EH (cell line): ENCODE results near the gene DSG3.
A peak's percentile ranks its signal among the peaks of the same experiment; 100 is the strongest.

Source experiments
- DNase-seq: peaks from one replicate; pipeline ENCODE4 v3.0.0-alpha.2; 2015; ENCODE audit warnings: low read depth

DSG3 gene

DNA sequence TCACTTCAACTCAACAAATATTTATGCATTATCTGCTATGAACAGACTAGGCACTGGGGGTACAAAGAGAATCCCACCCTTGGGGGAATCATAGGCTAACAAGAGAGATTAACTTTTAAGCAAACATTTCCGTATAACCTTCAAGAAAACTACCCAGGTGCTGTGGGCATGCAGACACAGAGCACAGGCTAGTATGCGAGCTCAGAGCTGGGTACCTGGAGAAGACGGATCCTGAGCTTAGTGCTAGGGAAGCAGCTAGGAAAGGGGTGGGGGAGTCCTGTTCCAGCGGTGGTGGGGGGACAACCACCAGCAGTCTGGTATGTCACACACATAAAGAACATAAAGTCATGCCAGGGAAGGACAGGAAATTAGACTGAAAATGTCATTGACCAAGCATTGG is 17.5 kb upstream of the DSG3 start:
- DNase-seq: no peak

DNA sequence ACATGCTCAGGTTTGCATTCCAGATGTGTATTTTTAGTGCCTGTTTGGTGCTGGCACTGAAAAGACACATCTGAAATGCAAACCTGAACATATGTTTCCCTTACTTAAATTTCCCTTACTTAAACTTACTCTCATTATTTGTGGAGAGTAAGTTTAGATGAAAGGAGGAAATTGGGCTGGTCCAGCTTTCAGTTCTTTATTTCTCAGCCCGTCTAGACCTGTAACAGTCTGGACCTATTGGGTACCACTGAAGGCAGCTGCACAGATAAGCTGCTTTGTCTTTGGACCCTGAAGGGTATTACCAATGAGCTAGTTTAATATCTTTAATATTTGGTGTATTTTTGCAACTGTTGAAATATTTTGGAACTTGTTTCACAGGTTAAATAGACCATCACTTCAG is 17.0 kb upstream of the DSG3 start:
- no peak for DNase-seq

DNA sequence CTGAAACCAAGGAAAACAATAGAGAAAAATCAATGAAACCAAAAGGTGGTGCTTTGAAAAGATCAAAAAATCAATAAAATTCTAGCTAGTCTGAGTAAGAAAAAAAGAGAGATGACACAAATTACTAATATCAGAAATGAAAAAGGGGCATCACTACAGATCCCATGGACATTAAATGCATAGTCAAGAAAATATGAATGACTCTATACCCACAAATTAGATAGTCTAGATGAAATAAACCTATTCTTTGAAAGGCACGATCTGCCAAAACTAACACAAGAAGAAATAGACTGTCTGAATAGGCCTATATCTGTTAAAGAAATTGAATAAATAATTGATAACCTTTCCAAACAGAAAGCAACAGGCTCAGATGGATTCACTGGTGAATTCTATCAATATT is 15.2 kb upstream of the DSG3 start:
- no peak for DNase-seq

DNA sequence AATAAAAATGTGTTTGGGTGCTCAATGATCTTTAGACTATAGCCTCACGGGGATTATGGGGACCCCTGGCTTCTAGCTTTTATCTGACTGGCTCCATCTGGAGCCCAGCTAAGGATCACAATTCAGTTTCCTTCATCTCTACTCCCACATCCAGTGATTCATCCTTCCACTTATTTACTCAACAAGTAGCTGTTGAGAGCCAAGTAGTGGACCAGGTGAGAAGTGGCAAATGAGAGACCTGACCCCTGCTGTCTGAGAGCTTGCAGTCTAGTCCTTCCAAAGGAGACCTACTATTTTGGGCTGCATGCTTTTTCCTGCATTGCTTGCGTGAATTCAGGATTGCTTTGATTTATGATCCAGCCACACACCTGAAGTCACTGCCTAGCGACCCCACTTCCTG is 10.7 kb upstream of the DSG3 start:
- no peak for DNase-seq

DNA sequence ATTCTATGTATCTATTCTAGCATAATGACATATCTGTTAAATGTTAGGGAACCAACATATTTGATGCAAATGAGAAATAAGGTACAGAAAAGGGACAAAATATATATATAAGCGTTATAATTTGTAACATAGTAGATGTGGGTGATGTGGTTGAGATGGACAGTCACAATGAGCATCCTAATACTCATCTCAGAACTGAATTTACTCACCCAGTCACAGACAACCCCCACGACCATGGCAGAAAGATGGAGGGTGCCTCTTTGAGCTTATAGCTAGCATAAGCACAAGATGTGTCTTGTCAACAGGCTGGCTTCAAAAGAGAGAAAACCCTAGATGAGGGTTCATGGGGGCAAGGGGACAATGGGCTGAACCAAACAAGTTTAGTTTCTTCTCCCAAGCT is 9.1 kb upstream of the DSG3 start:
- no peak for DNase-seq

DNA sequence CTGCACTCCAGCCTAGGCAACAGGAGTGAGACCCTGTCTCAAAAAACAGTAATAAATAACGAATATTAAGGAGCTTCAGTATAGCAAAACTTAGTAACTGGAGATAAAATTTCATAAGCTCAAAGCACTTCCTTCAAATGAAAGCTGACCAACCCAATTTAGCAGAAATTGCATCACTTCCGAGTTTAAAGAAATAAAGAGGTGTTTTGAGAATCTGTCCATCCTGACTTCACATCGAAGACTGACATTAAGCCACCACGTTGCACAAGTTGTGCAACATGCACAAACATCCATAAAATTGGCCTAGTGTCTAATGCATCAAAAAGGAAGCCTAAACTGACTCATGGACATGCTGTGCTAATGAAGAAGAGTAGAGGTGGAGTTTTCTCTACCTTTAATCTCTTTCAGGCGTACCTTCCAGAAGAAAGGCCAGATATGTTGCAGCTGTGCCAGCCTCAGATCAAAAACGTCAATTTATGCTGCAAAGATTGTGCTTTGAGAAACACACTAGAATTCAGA is 7.7 kb upstream of the DSG3 start:
- DNase-seq: no peak

DNA sequence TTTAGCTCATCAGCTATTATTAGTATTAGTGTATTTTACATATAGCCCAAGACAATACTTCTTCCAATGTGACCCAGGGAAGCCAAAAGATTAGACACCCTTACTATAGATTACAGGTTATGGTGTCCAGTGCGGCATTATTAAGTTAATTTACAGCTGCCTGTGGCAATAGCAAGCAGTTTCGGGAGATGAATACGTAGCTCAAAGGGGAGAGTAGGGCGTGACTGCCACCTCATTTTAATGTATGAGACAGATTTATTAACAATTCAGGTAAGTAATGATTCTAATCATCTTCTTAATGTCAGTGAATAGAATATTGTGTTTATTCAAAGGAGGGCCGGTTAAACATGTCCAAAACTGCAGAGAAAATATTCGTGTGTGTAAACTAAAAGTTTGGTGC is 6.8 kb upstream of the DSG3 start:
- DNase-seq: no peak

DNA sequence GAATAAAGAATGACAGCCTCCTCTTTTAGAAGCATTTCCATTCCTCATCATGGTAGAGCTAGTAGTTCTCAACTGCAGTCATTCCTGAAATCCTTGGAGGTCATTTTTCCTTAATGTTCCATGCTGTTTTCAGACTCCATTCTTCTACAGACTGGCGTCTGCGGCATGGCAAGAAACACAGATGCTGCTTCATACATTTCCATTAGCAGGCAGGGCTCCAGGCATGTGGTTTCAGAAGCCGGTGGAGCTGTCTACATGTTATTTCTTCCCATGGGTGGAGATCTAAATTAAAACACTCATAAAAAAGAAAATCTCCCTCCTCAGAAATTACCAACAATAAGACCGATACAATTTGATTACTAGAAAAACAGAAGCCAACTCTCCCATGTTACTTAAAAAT is 6.0 kb upstream of the DSG3 start:
- DNase-seq: no peak

DNA sequence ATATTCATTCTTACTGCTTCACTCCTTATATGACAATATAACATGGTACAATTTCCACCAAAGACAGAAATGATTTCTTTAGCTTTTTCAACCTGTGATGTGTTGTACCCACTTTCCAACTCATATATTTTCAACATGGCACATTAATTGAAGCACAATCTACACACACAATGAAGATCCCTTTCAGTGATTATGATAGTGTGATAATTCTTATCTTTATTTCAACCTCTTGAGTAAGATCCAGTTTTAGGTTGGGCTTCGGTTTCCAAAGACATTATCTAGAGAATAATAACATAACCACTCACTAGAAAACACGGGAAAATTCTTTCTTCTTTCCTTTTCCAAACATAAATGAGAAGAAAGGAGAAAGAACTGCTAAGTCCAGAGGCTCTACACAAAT is 3.4 kb upstream of the DSG3 start:
- no peak for DNase-seq

DNA sequence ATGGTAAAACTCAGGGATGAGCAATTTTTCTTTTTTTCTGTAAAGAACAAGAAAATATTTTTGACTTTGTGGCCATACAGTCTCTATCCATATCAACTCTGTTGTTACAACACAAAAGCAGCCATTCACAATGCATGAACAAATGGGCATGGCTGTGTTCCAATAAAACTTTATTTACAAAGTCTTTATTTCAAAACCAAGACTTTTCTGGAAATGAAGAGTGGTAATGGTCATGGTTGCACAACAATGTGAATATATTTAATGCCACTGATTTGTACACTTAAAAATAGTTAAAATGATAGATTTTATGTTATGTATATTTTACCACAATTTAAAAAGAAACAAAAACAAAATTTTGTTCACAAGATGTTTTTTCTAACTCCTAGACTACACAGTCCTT is 1.6 kb upstream of the DSG3 start:
- DNase-seq: no peak

DNA sequence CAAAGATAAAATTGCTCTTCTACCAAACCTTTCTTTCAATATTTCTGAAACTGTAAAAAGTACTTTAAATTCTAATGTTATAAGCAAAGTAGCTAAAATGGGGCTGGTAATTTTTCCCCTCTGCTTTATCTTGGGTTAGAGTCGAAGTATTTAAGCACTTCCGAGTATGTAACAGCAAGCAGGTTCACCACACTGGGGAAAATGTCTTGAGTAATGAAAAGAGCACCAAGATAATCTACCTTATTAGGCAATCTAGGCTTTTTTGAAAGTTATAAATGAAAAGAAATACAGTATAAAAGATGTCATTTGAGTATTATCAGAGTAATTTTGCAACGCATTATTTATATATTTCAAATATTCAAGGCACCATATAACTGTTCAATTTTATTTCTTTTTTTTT is 687 bp upstream of the DSG3 start:
- DNase-seq: no peak

DNA sequence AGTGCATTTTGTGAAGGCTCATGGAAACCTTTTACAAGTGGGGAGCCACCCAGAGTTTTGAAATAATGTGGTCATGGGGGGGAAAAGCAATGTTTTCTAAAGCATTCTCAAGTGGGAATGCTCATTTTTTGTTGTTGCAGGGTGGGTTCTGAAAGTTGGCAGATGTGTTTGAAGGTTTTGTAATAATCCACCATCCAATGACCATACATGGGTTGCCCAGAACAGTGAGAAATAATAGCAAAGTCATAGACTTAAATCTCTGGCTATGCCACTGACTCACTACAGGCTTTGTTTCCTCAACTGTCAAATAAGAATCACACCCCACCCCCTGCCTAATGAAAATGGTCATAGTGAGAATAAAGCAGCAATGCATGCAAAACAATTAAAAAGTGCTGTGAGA is 2.9 kb downstream of the DSG3 start:
- DNase-seq: no peak

DNA sequence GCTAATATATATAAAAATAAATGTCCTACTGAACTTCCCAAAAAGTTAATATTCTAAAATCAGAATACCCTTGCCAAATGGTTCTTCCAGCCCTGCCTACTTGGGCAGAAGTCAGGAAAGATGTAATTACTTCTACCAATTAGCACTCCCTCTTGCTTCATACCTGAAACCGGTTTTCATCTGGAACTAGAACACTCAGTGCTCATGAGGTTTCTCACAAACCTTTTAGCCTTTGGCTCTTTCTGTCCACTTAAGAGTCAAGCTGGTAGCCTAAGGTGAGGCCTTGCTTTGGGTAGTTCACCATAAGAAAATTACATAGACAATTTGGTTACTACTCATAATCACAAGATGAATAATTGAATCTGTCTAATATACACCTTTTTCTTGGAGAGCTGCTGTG is 4.1 kb downstream of the DSG3 start:
- no peak for DNase-seq

DNA sequence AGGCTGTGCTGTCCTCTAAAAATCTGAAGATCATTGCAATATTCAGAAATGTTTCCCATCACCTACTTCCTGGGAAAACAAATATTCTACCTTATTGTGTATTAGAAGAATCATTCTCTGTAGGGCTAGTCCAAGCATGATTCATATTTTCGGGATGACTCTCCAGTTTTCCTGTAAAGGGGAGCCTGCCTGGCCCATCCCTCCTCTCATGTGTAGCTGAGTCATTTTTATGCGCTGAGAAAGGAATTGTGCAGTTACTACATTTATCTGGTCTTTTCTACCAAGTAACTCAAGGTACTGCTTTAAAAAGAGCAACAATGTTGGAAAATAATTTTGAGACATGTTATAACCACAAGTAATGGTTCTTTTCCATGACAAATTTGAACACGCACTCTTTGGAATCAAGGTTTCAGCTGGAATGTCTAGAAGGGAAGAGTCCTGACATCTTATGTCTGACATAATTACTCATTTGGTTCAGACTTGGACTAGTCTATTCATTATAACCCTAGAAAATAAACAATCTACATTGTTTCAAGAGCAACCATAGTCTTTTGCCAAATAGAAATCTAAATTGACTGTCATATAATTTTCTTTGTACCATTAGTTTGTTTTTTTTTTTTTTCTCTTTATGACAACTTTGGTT is 6.6 kb downstream of the DSG3 start:
- DNase-seq: peak; percentile 42

DNA sequence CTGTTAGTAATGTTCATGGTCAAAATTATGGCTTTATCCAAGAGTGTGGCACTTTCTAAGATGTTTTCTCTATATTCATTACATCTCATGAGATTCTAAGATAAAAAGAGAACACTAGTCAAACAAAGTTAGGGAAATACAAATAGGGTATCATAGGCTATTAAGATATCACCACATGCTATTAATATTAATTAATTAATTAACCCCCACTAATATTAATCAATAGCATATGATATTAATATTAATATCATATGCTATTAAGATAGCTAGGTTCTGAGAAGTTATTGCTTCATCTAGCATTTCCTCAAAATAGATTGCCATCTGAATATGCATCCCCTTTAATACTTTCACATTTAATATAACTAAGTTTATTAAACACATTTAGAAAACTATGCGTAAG is 22.1 kb downstream of the DSG3 start:
- DNase-seq: no peak

DNA sequence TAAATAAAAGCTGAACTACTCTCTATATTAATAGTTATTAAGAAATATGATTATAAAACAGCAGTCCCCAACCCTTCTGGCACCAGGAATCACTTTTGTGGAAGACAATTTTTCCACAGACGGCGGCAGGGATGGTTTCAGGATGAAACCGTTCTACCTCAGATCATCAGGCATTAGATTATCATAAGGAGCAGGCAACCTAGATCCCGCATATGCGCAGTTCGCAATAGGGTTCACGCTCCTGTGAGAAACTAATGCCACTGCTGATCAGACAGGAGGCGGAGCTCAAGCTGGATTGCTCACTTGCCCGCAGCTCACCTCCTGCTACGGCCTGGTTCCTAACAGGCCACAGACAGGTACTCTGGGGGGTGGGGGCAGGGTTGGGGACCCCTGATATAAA is 31.1 kb downstream of the DSG3 start:
- DNase-seq: no peak

DNA sequence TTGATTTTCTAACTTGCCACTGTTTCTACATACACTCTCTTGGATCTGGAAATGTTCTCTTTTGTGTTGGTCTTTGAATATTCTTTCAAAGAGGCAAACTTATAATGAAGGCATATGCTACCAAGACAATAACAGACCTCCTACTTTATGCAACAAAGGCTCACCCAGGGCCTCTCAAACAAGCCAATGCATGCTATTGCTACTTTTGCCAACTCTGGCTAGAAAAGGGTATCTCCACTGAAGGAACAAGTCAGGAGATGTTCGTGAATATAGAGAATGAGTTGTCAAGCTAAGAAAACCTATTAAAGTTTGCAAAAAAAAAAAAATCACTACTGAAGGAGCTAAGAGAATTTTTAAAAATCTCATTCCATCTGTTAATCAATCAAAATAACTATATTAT is 34.5 kb downstream of the DSG3 start:
- DNase-seq: no peak

DNA sequence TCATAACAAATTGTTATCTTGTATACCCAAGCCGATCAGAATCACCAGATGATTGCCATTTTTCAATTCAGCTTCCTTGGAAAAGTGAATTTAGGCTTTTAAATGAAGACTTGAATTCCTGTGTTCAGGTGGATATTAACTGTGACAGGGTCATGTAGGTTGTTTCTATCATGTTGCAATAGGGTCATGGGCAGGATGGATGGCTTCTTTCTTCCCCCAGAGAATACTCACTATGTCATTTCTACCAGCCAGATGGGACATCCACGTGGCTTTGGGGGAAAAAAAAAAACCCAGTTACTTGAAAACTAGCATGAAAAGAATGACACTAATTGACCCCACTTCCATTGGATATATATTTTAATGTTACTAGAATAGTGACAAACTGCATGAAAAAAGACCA is 35.9 kb downstream of the DSG3 start:
- DNase-seq: no peak

DNA sequence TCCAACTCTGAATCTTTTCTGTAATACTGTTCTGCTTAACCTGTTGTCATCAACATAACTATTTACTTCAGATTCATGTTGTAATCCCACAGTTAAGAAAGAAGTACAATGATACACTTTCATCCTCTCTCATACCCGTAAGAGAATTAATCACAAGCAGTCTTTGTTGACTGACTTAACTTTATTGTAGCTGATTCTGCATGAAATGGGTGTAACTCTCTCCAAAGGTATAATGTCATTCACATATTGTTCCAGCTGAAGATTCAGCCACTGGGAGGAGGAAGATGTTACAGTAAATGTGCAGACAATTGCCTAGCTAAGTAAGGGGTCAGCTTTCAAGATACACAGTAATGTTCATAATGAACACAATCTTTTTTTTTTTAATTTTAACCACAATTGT is 36.9 kb downstream of the DSG3 start:
- DNase-seq: no peak

DNA sequence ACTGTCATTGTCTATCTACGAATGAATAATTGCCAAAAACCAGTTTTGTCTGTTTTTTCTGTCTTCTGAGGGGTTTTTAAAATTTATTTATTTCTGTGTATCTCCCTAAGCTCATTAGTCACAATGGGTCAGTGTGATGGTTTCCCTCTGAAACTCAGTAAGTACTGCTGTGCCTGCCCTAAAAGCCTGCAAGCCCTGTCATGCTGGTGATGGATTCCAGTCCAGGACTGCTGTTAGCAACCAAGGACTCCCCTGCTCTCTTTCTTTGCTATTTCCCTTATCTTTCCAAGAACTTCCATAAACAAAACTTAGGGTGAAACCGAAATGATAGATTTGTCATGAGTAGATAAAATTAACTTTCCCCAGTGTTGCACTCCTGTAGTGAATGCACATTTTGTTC is 38.6 kb downstream of the DSG3 start:
- no peak for DNase-seq

DNA sequence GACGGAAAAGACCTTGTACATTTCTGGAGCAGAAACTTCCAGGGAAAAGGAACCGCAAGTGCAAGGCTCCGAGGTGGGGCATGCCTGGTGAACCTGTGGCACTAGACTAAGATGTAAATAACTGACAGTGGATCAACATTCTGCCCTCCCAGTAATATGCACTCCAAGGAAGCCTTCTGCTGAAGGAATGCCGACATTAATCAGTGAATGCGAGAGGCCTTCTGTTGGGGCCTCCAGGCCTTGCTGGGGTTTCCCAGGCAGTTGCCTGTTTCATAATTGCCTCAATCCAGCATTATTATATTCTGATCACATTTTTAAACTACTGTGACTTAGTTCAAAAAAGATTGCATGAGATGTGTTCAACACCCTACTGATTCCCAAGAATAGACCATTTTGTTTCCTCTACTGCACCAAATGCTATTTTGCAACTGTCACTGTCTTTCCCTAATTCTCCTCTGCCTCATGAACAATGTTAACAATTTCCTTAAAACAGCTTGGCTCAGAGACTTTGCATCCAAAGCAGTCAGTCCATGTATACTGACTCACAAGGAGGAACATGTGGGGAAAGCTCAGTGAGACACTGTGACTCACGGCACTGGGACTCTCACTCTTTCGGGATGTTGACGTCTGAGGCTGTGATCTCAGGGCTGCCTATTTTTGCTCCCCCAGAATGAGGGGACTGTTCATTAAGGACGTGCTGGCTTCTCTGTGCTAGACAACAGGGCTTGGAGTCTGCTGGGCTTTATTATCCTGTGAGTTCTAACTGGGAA is 39.9 kb downstream of the DSG3 start:
- DNase-seq: peak; percentile 76

DNA sequence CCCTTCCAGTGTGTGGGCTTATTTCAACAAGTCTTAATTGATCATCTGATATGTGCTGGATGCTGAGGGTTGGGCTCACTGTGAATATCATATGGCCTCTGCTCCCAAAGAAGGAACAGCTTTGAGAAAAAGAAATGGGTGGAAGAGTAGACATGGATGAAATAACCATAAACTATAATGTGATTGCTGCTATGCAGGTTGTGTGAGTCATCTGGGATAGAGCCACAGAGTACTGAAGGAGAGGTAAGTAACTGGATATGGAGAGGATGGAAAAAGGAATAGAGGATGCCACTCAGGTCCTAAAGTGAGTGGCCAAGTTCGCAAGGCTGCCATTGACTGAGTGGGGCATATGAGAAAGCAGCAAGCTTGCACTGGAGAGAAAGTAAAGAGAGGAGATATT is 41.8 kb downstream of the DSG3 start:
- DNase-seq: no peak

DNA sequence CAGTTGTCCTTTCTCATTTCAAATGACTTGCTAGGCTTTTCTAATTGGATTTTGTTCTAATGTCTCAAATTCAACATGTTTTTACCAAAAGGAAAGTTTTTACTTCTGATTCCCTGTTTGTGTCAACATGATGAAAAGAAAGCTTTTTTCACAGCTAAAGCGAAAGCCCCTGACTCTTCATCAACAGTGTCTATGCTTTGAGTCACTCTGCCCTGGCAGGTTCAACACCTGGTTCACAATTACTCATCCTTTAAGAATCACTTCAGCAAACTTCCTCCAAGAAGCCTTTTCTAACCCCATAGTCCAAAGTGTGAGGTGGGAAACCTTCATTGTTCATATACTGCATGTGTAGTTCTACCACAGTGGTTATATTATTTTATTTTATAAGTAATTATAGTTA is 42.8 kb downstream of the DSG3 start:
- no peak for DNase-seq

DNA sequence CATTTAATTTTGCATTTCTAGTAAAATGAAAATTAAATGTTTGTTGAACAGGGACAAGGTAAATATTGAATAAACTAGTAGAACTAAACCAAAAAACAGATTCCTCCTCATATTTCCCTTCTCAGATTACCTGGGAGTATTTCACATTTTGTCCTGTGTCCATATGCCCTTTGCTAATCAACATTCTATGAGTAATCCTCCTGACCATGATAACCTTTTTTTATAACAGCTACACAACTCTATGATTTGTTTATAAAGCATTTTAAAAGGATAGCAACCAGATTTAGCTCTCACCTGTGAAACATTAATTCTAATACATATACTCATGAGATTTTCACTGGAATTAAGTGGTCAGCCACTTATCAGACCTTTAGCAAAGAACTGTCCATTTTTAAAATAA is 43.3 kb downstream of the DSG3 start:
- no peak for DNase-seq
